H1 (cell line): Measurements from ENCODE around the gene DYNLRB2. TPM values are rescaled to one million over a fixed set of nuclear protein-coding genes. Genes with fewer than 3 reads are reported as not detected.

Experiments
- CTCF ChIA-PET: fragments of 300-600 bp; sonication (Branson Sonifier 250); formaldehyde crosslinking; loops from one replicate; lab custom pipeline; 2021; ENCODE audit not compliant: partially characterized antibody; lab: Charles Lee
- POLR2A ChIA-PET: fragments of 300-600 bp; sonication (Branson Sonifier 250); formaldehyde crosslinking; loops from one replicate; lab custom pipeline; 2021; ENCODE audit warnings: inconsistent platforms; ENCODE audit not compliant: partially characterized antibody; lab: Charles Lee
- DNase-seq, 2 experiments: peaks; one replicate each; pipeline versions ENCODE4 v3.0.0 to v3.0.0-alpha.2; 2010 to 2022; ENCODE audit warnings: low spot score in 2 of 2, low read depth in 1 of 2, mixed read lengths in 1 of 2
- FAIRE-seq: peaks from 2 replicates; lab custom pipeline; 2011; peaks lifted over from hg19 to GRCh38; lab: Jason Lieb, UNC
- H2AFZ ChIP-seq: 2 replicates; pipeline ENCODE4 v1.8.1; 2012; ENCODE audit warnings: low read length, inconsistent platforms
- H2AK5ac ChIP-seq: 2 replicates; pipeline ENCODE4 v1.6.1; 2013; ENCODE audit warnings: low read depth, low read length
- H2BK120ac ChIP-seq: replicated peaks from 2 replicates; pipeline ENCODE3; 2013; ENCODE audit warnings: low read depth, low read length, inconsistent platforms
- H2BK12ac ChIP-seq: 2 replicates; pipeline ENCODE4 v1.6.1; 2013; ENCODE audit warnings: low read depth, low read length
- H2BK15ac ChIP-seq: 2 replicates; pipeline ENCODE4 v1.6.1; 2013; ENCODE audit warnings: low read length
- H2BK20ac ChIP-seq: 2 replicates; pipeline ENCODE4 v1.6.1; 2013; ENCODE audit warnings: low read length
- H2BK5ac ChIP-seq: 2 replicates; pipeline ENCODE4 v1.6.1; 2013; ENCODE audit warnings: low read depth, low read length
- H3K14ac ChIP-seq: 2 replicates; pipeline ENCODE4 v1.6.1; 2013; ENCODE audit warnings: inconsistent platforms; ENCODE audit not compliant: insufficient read length
- H3K18ac ChIP-seq: 2 replicates; pipeline ENCODE4 v1.6.1; 2013; ENCODE audit warnings: low read length; ENCODE audit errors: extremely low read depth
- H3K23ac ChIP-seq: 2 replicates; pipeline ENCODE4 v1.6.1; 2013; ENCODE audit warnings: inconsistent platforms; ENCODE audit not compliant: insufficient read length
- H3K23me2 ChIP-seq: 2 replicates; pipeline ENCODE4 v1.6.1; 2013; ENCODE audit warnings: low read depth, low read length
- H3K27ac ChIP-seq: 2 replicates; pipeline ENCODE4 v1.6.1; 2011; ENCODE audit warnings: low read depth, low read length, inconsistent platforms
- H3K27me3 ChIP-seq, 4 experiments: replicated peaks in 1 of 4; 1 replicate in 1 of 4; 2 replicates in 3 of 4; pipeline versions ENCODE4 v1.6.1 to v1.8.1; 2011 to 2013; ENCODE audit warnings: low read length in 3 of 4, mild to moderate bottlenecking in 3 of 4, inconsistent platforms in 2 of 4, mixed read lengths in 2 of 4, moderate library complexity in 1 of 4; ENCODE audit not compliant: control insufficient read depth in 3 of 4, insufficient read depth in 3 of 4; ENCODE audit errors: extremely low read depth in 1 of 4
- H3K36me3 ChIP-seq, 4 experiments: 2 replicates each; pipeline versions ENCODE4 v1.6.1 to v1.8.1; 2011 to 2013; ENCODE audit warnings: mild to moderate bottlenecking in 4 of 4, low read length in 3 of 4, moderate library complexity in 2 of 4, control low read depth in 1 of 4, inconsistent platforms in 1 of 4; ENCODE audit not compliant: insufficient read depth in 4 of 4, control insufficient read depth in 2 of 4
- H3K4ac ChIP-seq: replicated peaks from 2 replicates; pipeline ENCODE3; 2013; ENCODE audit warnings: low read length, low read depth, mixed read lengths, inconsistent platforms; ENCODE audit not compliant: insufficient read length
- H3K4me1 ChIP-seq, 4 experiments: replicated peaks in 1 of 4; 1 replicate in 1 of 4; 2 replicates in 3 of 4; pipeline versions ENCODE4 v1.6.1 to v1.8.1; 2011 to 2013; ENCODE audit warnings: low read length in 3 of 4, inconsistent platforms in 2 of 4, mixed read lengths in 1 of 4; ENCODE audit not compliant: insufficient read depth in 4 of 4, control insufficient read depth in 3 of 4
- H3K4me2 ChIP-seq, 2 experiments: 2 replicates each; pipeline versions ENCODE4 v1.6.1 to v1.8.1; 2011 to 2013; ENCODE audit warnings: low read depth in 2 of 2, low read length in 2 of 2, control low read depth in 1 of 2, inconsistent platforms in 1 of 2, mild to moderate bottlenecking in 1 of 2; ENCODE audit not compliant: insufficient read depth in 1 of 2
- H3K4me3 ChIP-seq, 4 experiments: fragments of 200-600, 300-600 bp in 1 of 4; sonication (generic), shearing (Covaris generic), sonication (Bioruptor Twin) in 1 of 4; 2 replicates each; pipeline versions ENCODE4 v1.5.1 to v1.8.1; 2011 to 2016; ENCODE audit warnings: low read length in 4 of 4, low read depth in 3 of 4, control low read depth in 2 of 4, inconsistent platforms in 2 of 4, mild to moderate bottlenecking in 2 of 4, mixed read lengths in 1 of 4, moderate library complexity in 1 of 4; ENCODE audit not compliant: insufficient read depth in 2 of 4; ENCODE audit errors: extremely low read depth in 1 of 4
- H3K56ac ChIP-seq: replicated peaks from 2 replicates; pipeline ENCODE3; 2013; ENCODE audit warnings: low read depth, mild to moderate bottlenecking, mixed read lengths, low read length, inconsistent platforms; ENCODE audit not compliant: insufficient read length
- H3K79me1 ChIP-seq: 2 replicates; pipeline ENCODE4 v1.6.1; 2013; ENCODE audit warnings: low read depth, low read length, control low read depth
- H3K79me2 ChIP-seq, 2 experiments: 2 replicates each; pipeline versions ENCODE4 v1.6.1 to v1.8.1; 2012 to 2013; ENCODE audit warnings: low read length in 2 of 2, mild to moderate bottlenecking in 2 of 2, inconsistent platforms in 1 of 2; ENCODE audit not compliant: insufficient read depth in 2 of 2, control insufficient read depth in 1 of 2
- H3K9ac ChIP-seq, 4 experiments: replicated peaks in 1 of 4; 1 replicate in 1 of 4; 2 replicates in 3 of 4; pipeline versions ENCODE4 v1.6.1 to v1.8.1; 2011 to 2013; ENCODE audit warnings: low read depth in 3 of 4, low read length in 3 of 4, control low read depth in 2 of 4, mild to moderate bottlenecking in 2 of 4, moderate library complexity in 2 of 4, inconsistent platforms in 1 of 4; ENCODE audit errors: extremely low read depth in 1 of 4
- H3K9me3 ChIP-seq, 2 experiments: 2 replicates each; pipeline versions ENCODE4 v1.6.1 to v1.8.1; 2012 to 2013; ENCODE audit warnings: mild to moderate bottlenecking in 2 of 2, moderate library complexity in 2 of 2, control low read depth in 1 of 2, inconsistent platforms in 1 of 2, low read depth in 1 of 2, low read length in 1 of 2, mixed read lengths in 1 of 2; ENCODE audit not compliant: insufficient read depth in 2 of 2
- H4K20me1 ChIP-seq, 2 experiments: replicated peaks in 1 of 2; 2 replicates each; pipeline versions ENCODE3 to v1.8.1; 2011 to 2013; ENCODE audit warnings: inconsistent platforms in 2 of 2, low read length in 2 of 2, mild to moderate bottlenecking in 1 of 2; ENCODE audit not compliant: insufficient read depth in 2 of 2, control insufficient read depth in 1 of 2
- H4K5ac ChIP-seq: 2 replicates; pipeline ENCODE4 v1.6.1; 2013; ENCODE audit warnings: low read length, low read depth, mixed read lengths, inconsistent platforms; ENCODE audit not compliant: insufficient read length
- H4K8ac ChIP-seq: 2 replicates; pipeline ENCODE4 v1.8.0; 2013; ENCODE audit warnings: mild to moderate bottlenecking, moderate library complexity, low read length, inconsistent platforms; ENCODE audit not compliant: insufficient read depth; ENCODE audit errors: extremely low read depth
- H4K91ac ChIP-seq: replicated peaks from 2 replicates; pipeline ENCODE3; 2013; ENCODE audit warnings: low read length, mixed read lengths, inconsistent platforms; ENCODE audit not compliant: insufficient read length
- MAFK ChIP-seq: IDR thresholded peaks from 2 replicates; pipeline ENCODE4 v1.6.1; 2012; ENCODE audit warnings: low read depth, mild to moderate bottlenecking, improper control_type of control experiment, low read length
- MAX ChIP-seq: IDR thresholded peaks from 2 replicates; pipeline ENCODE4 v1.6.1; 2012; ENCODE audit warnings: inconsistent platforms
- WGBS, 2 experiments: shearing (Covaris generic) in 1 of 2; methylation state at CpG; one replicate each; pipeline versions ENCODE4 v1.1.6 to v1.1.7; 2013 to 2015; ENCODE audit warnings: low lambda C conversion rate in 2 of 2, mixed read lengths in 2 of 2, inconsistent platforms in 1 of 2, low coverage in 1 of 2, missing lambda C conversion rate in 1 of 2; ENCODE audit not compliant: insufficient replicate concordance in 2 of 2, insufficient coverage in 1 of 2, insufficient read length in 1 of 2; ENCODE audit errors: extremely low coverage in 1 of 2, missing lambda C conversion rate in 1 of 2; 5-methylcytosine and 5-hydroxymethylcytosine counted together
- polyA plus RNA-seq, 7 experiments: library from polyadenylated mRNA; depleted of rRNA in 3 of 7; stranded (reverse) in 5 of 7; unstranded in 2 of 7; fragments of >200 nt in 5 of 7; fragments of 200-250 nt in 2 of 7; gene quantifications; 1 replicate in 5 of 7; 2 replicates in 1 of 7; 4 replicates in 1 of 7; pipeline versions ENCODE4 v1.2.1 to v1.2.3, GENCODE V29; 2011 to 2013; ENCODE audit warnings: missing spikeins in 2 of 7, mixed read lengths in 2 of 7
- total RNA-seq: library from RNA; stranded (reverse); fragmentation: NEBNext Ultra II Directional; extraction: Animal tissue kit (Norgen Biotek cat#: 25700); gene quantifications from 2 replicates; pipeline ENCODE4 v1.2.1, GENCODE V29; 2021

DYNLRB2 gene
- total and polyA plus RNA-seq, 2 of the 8 experiments (the other 6 are each of a cell fraction or from before 2014, with no cell fraction given) = not detected

GRCh38 chr16:80509872-80510271 lies 30.9 kb upstream of the DYNLRB2 start:
- peaks cover 0 to 2% (median 0%) of the 10 kb centered on the region in 4 experiments; a peak in 1 of 7 replicates for H3K4me1 ChIP-seq
- H2BK120ac ChIP-seq = no peak overlapping the region
- WGBS, 2 experiments = 76% methylated on average over 6 of the region's 6 CpGs; no CpG with 5 or more reads in 1 of the 2 experiments
- H3K18ac ChIP-seq = no peak overlapping the region
- no peaks in the 10 kb centered on the region for H4K20me1 ChIP-seq
- POLR2A ChIA-PET = no interaction called here
- H3K36me3 ChIP-seq = no peaks in the 10 kb centered on the region
- no peak overlapping the region for H3K9ac ChIP-seq
- no peak overlapping the region for H4K5ac ChIP-seq
- no peak overlapping the region for H3K4me3 ChIP-seq
- H3K79me2 ChIP-seq = no peaks in the 10 kb centered on the region
- H2BK5ac ChIP-seq = no peak overlapping the region
- no peak overlapping the region for H4K8ac ChIP-seq
- FAIRE-seq (no peak), DNase-seq (no peak)
- H3K27ac ChIP-seq = no peak overlapping the region
- 0 out of 2 replicates have a peak, but pooled peaks have one; percentile 28 for TF ChIP-seq MAX
- no peak for TF ChIP-seq MAFK
- H2AK5ac ChIP-seq = no peak overlapping the region
- no peak overlapping the region for H3K14ac ChIP-seq
- H3K4ac ChIP-seq = no peak overlapping the region
- no peak overlapping the region for H4K91ac ChIP-seq
- CTCF ChIA-PET = interaction anchor here (1.8 kb wide), 1 partner anchor 17 kb away, joined by 7 read pairs; no protein-coding TSS in a partner anchor
- H3K23me2 ChIP-seq = no peaks in the 10 kb centered on the region
- no peak overlapping the region; the same call in 1 of the 2 replicates for H2BK15ac ChIP-seq
- H2BK20ac ChIP-seq = no peak overlapping the region
- H3K56ac ChIP-seq = no peak overlapping the region
- no peak overlapping the region for H3K23ac ChIP-seq
- no peak overlapping the region; a peak in 1 of 4 replicates for H3K4me2 ChIP-seq
- H2BK12ac ChIP-seq = no peak overlapping the region
- H3K79me1 ChIP-seq = no peaks in the 10 kb centered on the region
- peak overlapping the region; percentile 81; the same call in 1 of the 2 replicates for H2AFZ ChIP-seq
- no peaks in the 10 kb centered on the region for H3K9me3 ChIP-seq
- no peaks in the 10 kb centered on the region for H3K27me3 ChIP-seq
